ENCODE measurements around the gene C1orf167. TPM values are rescaled to one million over a fixed set of nuclear protein-coding genes. Genes with fewer than 3 reads are reported as not detected.

Gene C1orf167
- total and polyA plus RNA-seq, 3 donors from 2014 or later: 26.0 to 64.2 (median 34.5) TPM

DNA sequence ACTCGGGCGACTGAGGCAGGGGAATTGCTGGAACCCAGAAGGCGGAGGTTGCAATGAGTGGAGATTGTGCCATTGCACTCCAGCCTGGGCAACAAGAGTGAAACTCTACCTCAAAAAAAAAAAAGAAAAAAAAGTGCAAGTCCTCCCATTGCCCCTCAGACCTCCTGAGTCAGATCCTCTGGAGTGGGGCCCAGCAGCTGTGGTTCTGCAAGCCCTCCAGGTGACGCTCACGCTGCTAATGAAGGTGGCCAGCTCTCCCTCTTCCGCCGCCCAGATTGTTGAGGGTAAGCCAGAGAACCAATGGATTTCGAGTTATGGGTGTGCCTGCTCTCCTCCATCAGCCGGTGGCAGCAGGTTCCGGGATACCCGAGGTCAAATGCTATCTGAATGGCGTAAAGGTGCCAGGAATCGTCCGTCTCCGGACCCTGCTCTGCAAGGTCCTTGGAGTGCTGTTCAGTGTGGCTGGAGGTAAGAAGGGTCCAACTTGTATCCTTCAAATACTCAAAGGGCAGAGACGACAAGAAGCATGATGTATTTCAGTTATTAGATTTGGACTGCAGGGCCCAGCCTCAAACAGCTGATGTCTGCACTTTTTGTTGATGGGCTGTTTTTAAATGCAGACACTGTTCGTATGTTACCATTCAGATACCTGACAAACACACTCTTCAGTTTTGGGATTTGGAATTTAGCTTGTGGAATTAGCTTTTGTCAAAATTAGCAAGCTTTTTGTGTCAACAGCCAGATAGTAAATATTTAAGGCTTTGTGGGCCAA lies 61.6 kb downstream of the C1orf167 start:
- no peak for DNase-seq
- H3K27me3 ChIP-seq: no peaks in the 10 kb centered on the region

GRCh38 chr1:11825131-11825530 lies 63.1 kb downstream of the C1orf167 start:
- DNase-seq: no peak
- H3K36me3 ChIP-seq (ENCODE audit: low read depth, missing control alignments): no peaks in the 10 kb centered on the region
- H3K9me3 ChIP-seq: no peaks in the 10 kb centered on the region
- H3K4me1 ChIP-seq: no peaks in the 10 kb centered on the region
- no peak overlapping the region for H3K4me3 ChIP-seq
- WGBS, 2 donors: 83 to 93% methylated on average over 7 of the region's 7 CpGs
- TF ChIP-seq CTCF (IDR thresholded peaks at IDR 0.05) (no peak), POLR2A (IDR thresholded peaks at IDR 0.05) (no peak)
- intact Hi-C loops (cut with DNase I; ENCODE audit: low total_unique reads): no loop called here
- H3K27me3 ChIP-seq: no peaks in the 10 kb centered on the region
- no peak overlapping the region for H3K27ac ChIP-seq

More for the DNA sequence above, 61.6 kb downstream of the C1orf167 start:
- Histone ChIP-seq H3K4me1 (no peaks in the 10 kb centered on the region), H3K27ac (no peak overlapping the region), H3K4me3 (no peak overlapping the region), H3K9me3 (no peaks in the 10 kb centered on the region), H3K36me3 (ENCODE audit: low read depth, missing control alignments) (no peaks in the 10 kb centered on the region)
- TF ChIP-seq CTCF (IDR thresholded peaks at IDR 0.05) (no peak), POLR2A (IDR thresholded peaks at IDR 0.05) (no peak)
- intact Hi-C loops (cut with DNase I; ENCODE audit: low total_unique reads): no loop called here
- 87 to 92% methylated on average over 12 to 17 of the region's 17 CpGs for WGBS, 2 donors

DNA sequence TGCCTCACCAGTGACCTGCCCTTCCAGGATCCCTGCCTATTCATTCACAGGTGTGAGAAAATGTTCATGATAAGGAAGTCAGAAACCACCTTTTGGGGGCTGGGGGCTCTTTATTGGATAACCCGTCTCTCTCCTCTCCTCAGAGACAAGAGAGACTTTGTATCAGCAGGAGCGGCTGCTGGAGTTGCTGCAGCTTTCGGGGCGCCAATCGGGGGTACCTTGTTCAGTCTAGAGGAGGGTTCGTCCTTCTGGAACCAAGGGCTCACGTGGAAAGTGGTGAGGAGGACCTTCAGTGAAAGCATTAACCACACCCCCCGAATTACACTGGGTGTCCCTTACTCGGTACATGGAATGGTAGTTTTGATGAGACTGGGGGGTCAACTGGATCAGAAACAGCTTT lies 65.0 kb downstream of the C1orf167 start:
- Histone ChIP-seq H3K4me1 (no peaks in the 10 kb centered on the region), H3K4me3 (no peak overlapping the region), H3K27ac (no peak overlapping the region), H3K27me3 (no peaks in the 10 kb centered on the region), H3K9me3 (no peaks in the 10 kb centered on the region), H3K36me3 (ENCODE audit: low read depth, missing control alignments) (no peaks in the 10 kb centered on the region)
- DNase-seq: no peak
- intact Hi-C loops (cut with DNase I; ENCODE audit: low total_unique reads): no loop called here
- TF ChIP-seq POLR2A (IDR thresholded peaks at IDR 0.05): no peak
- TF ChIP-seq CTCF (IDR thresholded peaks at IDR 0.05): no peak
- 91 to 95% methylated on average over 8 to 9 of the region's 9 CpGs for WGBS, 2 donors

DNA sequence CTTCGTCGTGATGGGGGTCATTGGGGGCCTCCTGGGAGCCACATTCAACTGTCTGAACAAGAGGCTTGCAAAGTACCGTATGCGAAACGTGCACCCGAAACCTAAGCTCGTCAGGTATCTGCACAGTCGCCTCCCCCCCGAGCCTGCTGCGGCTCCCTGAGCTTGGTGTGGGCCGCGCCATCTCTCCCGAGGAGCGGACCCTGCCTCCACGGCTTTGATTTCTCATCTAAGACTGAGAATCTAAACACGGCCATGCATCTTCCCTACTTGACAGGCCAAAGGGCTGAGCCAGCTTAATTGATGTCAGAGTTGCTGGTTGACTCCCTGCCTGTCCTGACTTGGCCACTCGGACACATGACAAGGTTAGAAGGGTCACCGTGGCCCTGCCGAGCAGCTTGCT lies 66.5 kb downstream of the C1orf167 start:
- Histone ChIP-seq H3K27ac (no peak overlapping the region), H3K27me3 (no peaks in the 10 kb centered on the region), H3K4me1 (no peaks in the 10 kb centered on the region), H3K36me3 (ENCODE audit: low read depth, missing control alignments) (no peaks in the 10 kb centered on the region), H3K9me3 (no peaks in the 10 kb centered on the region), H3K4me3 (no peak overlapping the region)
- intact Hi-C loops (cut with DNase I; ENCODE audit: low total_unique reads): no loop called here
- TF ChIP-seq POLR2A (IDR thresholded peaks at IDR 0.05): no peak
- no peak for TF ChIP-seq CTCF (IDR thresholded peaks at IDR 0.05)
- DNase-seq: no peak
- 89 to 93% methylated on average over 19 of the region's 19 CpGs for WGBS, 2 donors

All from testis (tissue), 3 donors.